ENCODE measurements around the gene CHRNA3.

Gene CHRNA3

DNA sequence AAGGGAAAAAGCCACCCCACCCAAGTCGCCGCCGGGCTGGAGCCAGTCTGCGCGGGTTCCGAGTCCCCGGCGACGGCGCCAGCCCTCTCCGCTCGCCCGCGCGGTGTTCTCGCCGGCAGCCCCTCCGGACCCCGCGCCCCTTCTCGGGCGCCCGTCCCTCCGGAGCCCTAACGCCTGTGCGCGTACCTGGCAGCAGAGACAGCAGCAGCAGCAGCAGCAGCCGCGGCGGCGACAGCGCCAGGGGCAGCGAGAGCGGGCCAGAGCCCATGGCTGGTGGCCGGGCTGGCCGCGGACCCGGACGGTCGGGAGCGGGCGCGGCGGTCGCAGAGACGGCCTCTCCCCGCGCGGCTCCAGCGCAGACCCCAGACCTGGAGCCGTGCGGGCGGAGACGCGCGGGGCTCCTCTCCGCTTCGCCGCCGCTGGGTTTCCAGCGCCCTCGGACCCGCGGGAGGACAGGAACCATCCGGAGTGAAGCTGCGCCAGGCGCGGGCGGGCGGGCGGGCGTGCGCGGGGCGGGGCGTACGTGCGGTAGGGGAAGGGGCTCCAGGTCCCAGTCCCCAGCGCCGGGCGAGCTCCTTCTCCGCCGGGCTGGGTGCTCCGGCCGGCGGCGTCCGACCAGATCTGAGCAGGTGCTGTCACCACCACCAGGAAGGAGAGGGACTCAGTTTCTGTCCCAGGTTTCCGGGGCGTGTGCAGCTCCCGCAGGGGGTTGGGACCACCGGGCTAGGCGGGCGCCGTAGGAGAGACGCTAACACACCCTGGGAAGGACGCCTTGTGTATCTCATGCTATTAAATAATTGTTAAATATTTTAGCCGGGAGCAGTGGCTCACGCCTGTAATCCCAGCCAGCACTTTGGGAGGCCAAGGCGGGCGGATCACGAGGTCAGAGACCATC is at the start of gene CHRNA3:
TSS of gene CHRNA3 (minus strand) at position 470 of the 895 bp plus-strand sequence. CDS start at position 268, 202 bp downstream.
- DNase-seq (ENCODE audit: extremely low read depth, low read depth), result no peak
- TF ChIP-seq, protein P1, sequence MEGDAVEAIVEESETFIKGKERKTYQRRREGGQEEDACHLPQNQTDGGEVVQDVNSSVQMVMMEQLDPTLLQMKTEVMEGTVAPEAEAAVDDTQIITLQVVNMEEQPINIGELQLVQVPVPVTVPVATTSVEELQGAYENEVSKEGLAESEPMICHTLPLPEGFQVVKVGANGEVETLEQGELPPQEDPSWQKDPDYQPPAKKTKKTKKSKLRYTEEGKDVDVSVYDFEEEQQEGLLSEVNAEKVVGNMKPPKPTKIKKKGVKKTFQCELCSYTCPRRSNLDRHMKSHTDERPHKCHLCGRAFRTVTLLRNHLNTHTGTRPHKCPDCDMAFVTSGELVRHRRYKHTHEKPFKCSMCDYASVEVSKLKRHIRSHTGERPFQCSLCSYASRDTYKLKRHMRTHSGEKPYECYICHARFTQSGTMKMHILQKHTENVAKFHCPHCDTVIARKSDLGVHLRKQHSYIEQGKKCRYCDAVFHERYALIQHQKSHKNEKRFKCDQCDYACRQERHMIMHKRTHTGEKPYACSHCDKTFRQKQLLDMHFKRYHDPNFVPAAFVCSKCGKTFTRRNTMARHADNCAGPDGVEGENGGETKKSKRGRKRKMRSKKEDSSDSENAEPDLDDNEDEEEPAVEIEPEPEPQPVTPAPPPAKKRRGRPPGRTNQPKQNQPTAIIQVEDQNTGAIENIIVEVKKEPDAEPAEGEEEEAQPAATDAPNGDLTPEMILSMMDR (IDR thresholded peaks at IDR 0.05; ENCODE audit: low read depth, low read length, missing control alignments), result no peak
- H3K4me3 ChIP-seq (replicated peaks; ENCODE audit: low read depth, low read length), result no peak within 1 kb of the TSS

DNA sequence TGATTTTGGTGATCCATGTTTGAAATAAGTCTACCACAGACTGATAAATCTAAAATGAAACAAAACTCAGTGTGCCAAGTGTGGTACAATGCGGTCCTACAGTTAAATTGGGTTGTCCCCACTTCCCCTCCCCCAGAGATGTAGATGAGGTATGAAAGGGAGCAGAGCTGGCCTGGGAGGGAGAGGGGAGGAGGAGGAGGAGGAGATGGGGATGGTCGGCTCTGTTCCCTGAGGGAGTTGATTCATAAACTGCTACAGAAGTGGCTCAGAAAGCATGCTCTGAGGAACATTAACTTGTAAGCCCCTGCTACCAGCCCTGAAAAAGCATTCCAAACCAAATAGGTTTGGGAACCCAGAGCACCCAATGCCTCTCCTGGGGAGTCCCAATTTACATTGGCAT is 48.2 kb upstream of the CHRNA3 start:
- DNase-seq (ENCODE audit: extremely low read depth, low read depth), result no peak
- H3K4me3 ChIP-seq (replicated peaks; ENCODE audit: low read depth, low read length), result no peak overlapping the region
- TF ChIP-seq, protein P1 (IDR thresholded peaks at IDR 0.05; ENCODE audit: low read depth, low read length, missing control alignments), result no peak

DNA sequence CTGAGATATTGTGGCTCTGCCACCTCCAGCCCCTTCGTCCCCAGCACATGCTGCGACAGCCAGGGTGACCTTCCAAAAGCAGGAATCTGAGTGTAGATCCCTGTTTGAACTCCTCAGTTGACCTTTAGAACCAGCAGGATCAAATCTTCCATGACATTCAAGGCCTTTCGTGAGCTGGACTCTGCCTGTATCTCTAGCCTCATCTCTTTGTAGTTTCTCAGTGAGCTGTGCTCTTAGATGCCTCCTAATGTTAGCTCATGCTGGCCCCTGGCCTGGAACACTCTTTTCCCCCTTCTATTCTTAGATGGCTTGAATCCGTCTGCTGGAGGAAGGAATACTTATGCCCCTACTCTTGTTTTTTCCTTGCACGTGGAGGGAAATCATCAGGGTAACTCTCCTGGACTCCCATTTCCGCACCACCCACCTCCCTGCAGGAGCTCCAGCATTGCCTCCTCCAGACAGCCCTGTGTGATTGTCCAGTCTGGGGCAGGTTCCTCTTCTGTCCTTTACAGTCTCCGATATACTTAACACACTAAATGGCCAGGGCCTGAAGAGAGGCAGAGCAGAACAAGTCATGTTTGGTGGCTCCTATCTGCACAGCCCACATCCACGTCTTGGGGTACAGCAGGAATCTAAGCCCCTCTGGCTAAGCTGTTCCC is 46.9 kb upstream of the CHRNA3 start:
- TF ChIP-seq, protein P1 (IDR thresholded peaks at IDR 0.05; ENCODE audit: low read depth, low read length, missing control alignments), result no peak
- DNase-seq (ENCODE audit: extremely low read depth, low read depth), result no peak
- no peak overlapping the region for H3K4me3 ChIP-seq (replicated peaks; ENCODE audit: low read depth, low read length)

DNA sequence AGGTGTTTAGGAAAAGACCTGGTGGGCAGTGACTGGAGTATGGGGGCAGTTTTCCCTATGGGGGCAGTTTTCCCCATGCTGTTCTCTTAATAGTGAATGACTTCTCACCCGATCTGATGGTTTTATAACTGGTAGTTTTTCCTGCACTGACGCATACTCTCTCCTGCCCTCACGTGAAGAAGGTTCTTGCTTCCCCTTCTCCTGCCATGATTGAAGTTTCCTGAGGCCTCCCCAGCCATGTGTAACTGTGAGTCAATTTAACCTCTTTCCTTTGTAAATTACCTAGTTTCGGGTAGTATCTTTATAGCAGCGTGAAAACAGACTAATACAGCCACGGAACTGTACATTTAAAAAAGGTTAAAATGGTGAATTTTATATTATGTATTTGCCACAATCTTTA is 45.2 kb upstream of the CHRNA3 start:
- no peak for DNase-seq (ENCODE audit: extremely low read depth, low read depth)
- TF ChIP-seq, protein P1 (IDR thresholded peaks at IDR 0.05; ENCODE audit: low read depth, low read length, missing control alignments), result no peak
- no peak overlapping the region for H3K4me3 ChIP-seq (replicated peaks; ENCODE audit: low read depth, low read length)

DNA sequence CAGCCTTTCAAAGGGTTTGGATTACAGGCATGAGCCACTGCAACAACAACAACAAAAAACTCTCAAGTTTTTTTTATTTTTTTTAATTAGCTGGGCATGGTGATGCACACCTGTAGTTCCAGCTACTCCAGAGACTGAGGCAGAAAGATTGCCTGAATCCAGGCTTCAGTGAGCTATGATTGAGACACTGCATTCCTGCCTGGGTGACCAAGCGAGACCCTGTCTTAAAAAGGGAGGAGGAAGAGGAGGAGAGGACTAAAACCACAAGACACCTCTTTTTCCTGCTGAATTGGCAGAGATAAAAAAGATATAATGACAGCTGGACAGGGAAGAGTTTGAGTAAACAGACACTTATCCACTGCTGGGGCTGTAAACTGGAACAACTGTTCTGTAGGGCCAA is 42.9 kb upstream of the CHRNA3 start:
- no peak overlapping the region for H3K4me3 ChIP-seq (replicated peaks; ENCODE audit: low read depth, low read length)
- no peak for DNase-seq (ENCODE audit: extremely low read depth, low read depth)
- TF ChIP-seq, protein P1 (IDR thresholded peaks at IDR 0.05; ENCODE audit: low read depth, low read length, missing control alignments), result no peak

DNA sequence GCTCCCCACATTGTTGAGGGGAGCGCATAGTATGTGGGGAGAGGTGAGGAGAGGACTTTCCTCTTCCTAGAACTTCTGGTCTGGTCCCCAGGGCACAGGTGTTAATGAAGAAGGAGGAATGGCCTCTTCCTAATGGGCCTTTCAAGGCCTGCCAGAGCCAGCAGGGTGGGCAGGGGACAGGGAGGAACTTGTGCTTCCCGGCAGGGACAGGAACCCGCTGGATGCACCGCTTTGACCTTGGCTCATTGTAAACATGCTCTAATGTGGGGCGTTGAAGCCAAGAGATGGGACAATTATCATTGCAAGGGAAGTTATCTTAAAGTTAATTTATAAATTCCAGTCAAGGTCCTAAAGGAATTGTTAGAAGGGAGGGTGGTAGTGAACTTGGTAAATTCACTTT is 41.2 kb upstream of the CHRNA3 start:
- TF ChIP-seq, protein P1 (IDR thresholded peaks at IDR 0.05; ENCODE audit: low read depth, low read length, missing control alignments), result no peak
- DNase-seq (ENCODE audit: extremely low read depth, low read depth), result no peak
- H3K4me3 ChIP-seq (replicated peaks; ENCODE audit: low read depth, low read length), result no peak overlapping the region
